GM12878 (cell line): Measurements from ENCODE around the gene WRAP73. TPM values are rescaled to one million over a fixed set of nuclear protein-coding genes. Genes with fewer than 3 reads are reported as not detected.

Source experiments
- ATAC-seq: fragments of 200-7000 bp; cut with Tn5 transposase; 3 replicates; pipeline ENCODE4 v1.9.1; 2020; ENCODE audit warnings: mild to moderate bottlenecking, moderate library complexity
- BruUV-seq: library from RNA; stranded (reverse); fragments of 400-500 nt; replicated peaks from 2 replicates; lab custom pipeline; 2021; lab: Mats Ljungman, UMichigan
- CTCF ChIA-PET: fragments of 300-600 bp; sonication (Branson Sonifier 250); formaldehyde crosslinking; extraction: SDS; loops from one replicate; lab custom pipeline; 2021; ENCODE audit warnings: inconsistent platforms; lab: Yijun Ruan, JAX
- POLR2A ChIA-PET: fragments of 350-600 bp; formaldehyde crosslinking; extraction: SDS; loops from one replicate; lab custom pipeline; 2021; ENCODE audit warnings: inconsistent platforms; lab: Charles Lee
- RAD21 ChIA-PET: fragments of 300-600 bp; sonication (Branson Sonifier 250); formaldehyde crosslinking; loops from one replicate; lab custom pipeline; 2023; ENCODE audit warnings: antibody characterized with exemption; ENCODE audit not compliant: unreplicated experiment; lab: Charles Lee
- SMC1A ChIA-PET: fragments of 300-600 bp; sonication (Branson Sonifier 250); formaldehyde crosslinking; loops from one replicate; lab custom pipeline; 2023; ENCODE audit not compliant: unreplicated experiment, uncharacterized antibody; lab: Charles Lee
- DNase-seq: peaks from one replicate; pipeline ENCODE4 v3.0.0-alpha.2; 2011; ENCODE audit warnings: low read depth, low spot score
- FAIRE-seq: peaks from 3 replicates; lab custom pipeline; 2011; peaks lifted over from hg19 to GRCh38; lab: Jason Lieb, UNC
- H2AFZ ChIP-seq: 2 replicates; pipeline ENCODE4 v1.6.0; 2011; ENCODE audit warnings: low read depth, low read length, control low read depth; ENCODE audit not compliant: control insufficient read depth
- H3K27ac ChIP-seq: 2 replicates; pipeline ENCODE4 v1.5.1; 2011; ENCODE audit warnings: control low read depth; ENCODE audit not compliant: control insufficient read depth, insufficient read depth
- H3K27me3 ChIP-seq, 2 experiments: replicated peaks in 1 of 2; 2 replicates each; pipeline versions ENCODE4 v1.6.0 to v1.6.1; 2011; ENCODE audit warnings: low read length in 1 of 2; ENCODE audit not compliant: control insufficient read depth in 2 of 2, insufficient read depth in 2 of 2
- H3K36me3 ChIP-seq, 2 experiments: 2 replicates each; pipeline ENCODE4 v1.5.1; 2011; ENCODE audit warnings: low read length in 1 of 2; ENCODE audit not compliant: control insufficient read depth in 2 of 2, insufficient read depth in 2 of 2
- H3K4me1 ChIP-seq: 2 replicates; pipeline ENCODE4 v1.6.1; 2011; ENCODE audit warnings: mild to moderate bottlenecking, low read length, moderate library complexity, mixed read lengths; ENCODE audit not compliant: control insufficient read depth, insufficient read depth
- H3K4me2 ChIP-seq: 2 replicates; pipeline ENCODE4 v1.6.0; 2011; ENCODE audit warnings: control low read depth; ENCODE audit not compliant: control insufficient read depth, insufficient read depth
- H3K4me3 ChIP-seq: fragments of 200-600 bp; sonication (generic); 2 replicates; pipeline ENCODE4 v1.5.1; 2016
- H3K79me2 ChIP-seq: 2 replicates; pipeline ENCODE4 v1.6.0; 2011; ENCODE audit warnings: low read length; ENCODE audit not compliant: control insufficient read depth, insufficient read depth
- H3K9ac ChIP-seq: 2 replicates; pipeline ENCODE4 v1.8.0; 2011; ENCODE audit warnings: low read length, control low read depth, mixed read lengths; ENCODE audit not compliant: control insufficient read depth, insufficient read depth
- H3K9me3 ChIP-seq: replicated peaks from 3 replicates; pipeline ENCODE4 v1.5.1; 2011; ENCODE audit warnings: mild to moderate bottlenecking, low read length; ENCODE audit not compliant: control insufficient read depth, insufficient read depth
- H4K20me1 ChIP-seq: 2 replicates; pipeline ENCODE4 v1.6.0; 2011; ENCODE audit not compliant: control insufficient read depth, insufficient read depth
- CREB1 ChIP-seq: IDR thresholded peaks from 2 replicates; pipeline ENCODE4 v1.6.1; 2012; ENCODE audit warnings: low read depth, mild to moderate bottlenecking, inconsistent platforms
- JUNB ChIP-seq: IDR thresholded peaks from 2 replicates; pipeline ENCODE4 v1.6.1; 2016; ENCODE audit warnings: antibody characterized with exemption, mild to moderate bottlenecking
- KAT2A ChIP-seq: conservative IDR thresholded peaks from 2 replicates; pipeline ENCODE4 v1.6.1; 2011; ENCODE audit warnings: low read depth, low read length; ENCODE audit not compliant: control insufficient read depth
- MTA3 ChIP-seq: IDR thresholded peaks from 2 replicates; pipeline ENCODE4 v1.6.1; 2012; ENCODE audit warnings: low read length, inconsistent platforms, borderline replicate concordance
- MXI1 ChIP-seq: fragments of 150-350 bp; IDR thresholded peaks from 2 replicates; pipeline ENCODE4 v1.6.1; 2011; ENCODE audit warnings: low read depth, mild to moderate bottlenecking, inconsistent platforms, low read length, improper control_type of control experiment
- NRF1 ChIP-seq: conservative IDR thresholded peaks from 2 replicates; pipeline ENCODE4 v1.6.1; 2011; ENCODE audit warnings: mild to moderate bottlenecking, low read depth, low read length, improper control_type of control experiment
- PKNOX1 ChIP-seq: fragments of 450-650 bp; IDR thresholded peaks from 2 replicates; pipeline ENCODE4 v1.6.1; 2016; ENCODE audit warnings: mild to moderate bottlenecking
- POU2F2 ChIP-seq: IDR thresholded peaks from 3 replicates; pipeline ENCODE4 v1.6.1; 2011; ENCODE audit warnings: low read depth, mild to moderate bottlenecking, low read length, borderline replicate concordance
- RAD21 ChIP-seq: IDR thresholded peaks from 2 replicates; pipeline ENCODE4 v1.6.1; 2011; ENCODE audit warnings: mild to moderate bottlenecking, low read depth, low read length, moderate library complexity; ENCODE audit not compliant: insufficient read depth
- SIN3A ChIP-seq: IDR thresholded peaks from 2 replicates; pipeline ENCODE4 v1.6.1; 2012; ENCODE audit warnings: low read depth, low read length, improper control_type of control experiment
- SIX5 ChIP-seq: IDR thresholded peaks from 2 replicates; pipeline ENCODE4 v1.6.1; 2011; ENCODE audit warnings: mild to moderate bottlenecking, low read depth, low read length, moderate library complexity; ENCODE audit not compliant: severe bottlenecking
- SMAD5 ChIP-seq: IDR thresholded peaks from 2 replicates; pipeline ENCODE4 v1.6.1; 2016; ENCODE audit warnings: antibody characterized with exemption, low read depth
- SPI1 ChIP-seq: IDR thresholded peaks from 2 replicates; pipeline ENCODE4 v1.6.1; 2011; ENCODE audit warnings: low read depth, mild to moderate bottlenecking, low read length, moderate library complexity, borderline replicate concordance; ENCODE audit not compliant: insufficient read depth
- SUZ12 ChIP-seq: fragments of 200-600 bp; sonication (generic); IDR thresholded peaks from one replicate; pipeline ENCODE4 v1.6.1; 2018; ENCODE audit warnings: antibody characterized with exemption, mild to moderate bottlenecking; ENCODE audit not compliant: unreplicated experiment
- WGBS: methylation state at CpG from one replicate; pipeline ENCODE4 v1.1.6; 2016; ENCODE audit warnings: low lambda C conversion rate; ENCODE audit not compliant: insufficient replicate concordance, insufficient coverage; ENCODE audit errors: missing lambda C conversion rate; 5-methylcytosine and 5-hydroxymethylcytosine counted together
- in situ Hi-C: fragments of 300-500 bp; cut with MboI; formaldehyde crosslinking; loops from 9 replicates; pipeline ENCODE4 v1.14.3; 2018; ENCODE audit warnings: mixed read lengths
- intact Hi-C: fragments of 100-400 bp; cut with micrococcal nuclease; formaldehyde crosslinking; loops from one replicate; pipeline ENCODE4 v1.14.2; 2022; ENCODE audit not compliant: unreplicated experiment
- polyA plus RNA-seq, 11 experiments: library from polyadenylated mRNA; depleted of rRNA in 4 of 11; unstranded in 6 of 11; stranded (reverse) in 5 of 11; fragments of >200 nt; fragmentation: Nextera tagmentation in 4 of 11; fragmentation: Illumina TruSeq in 1 of 11; extraction: Ambion mirVana in 4 of 11; extraction: Trizol in 1 of 11; gene quantifications; 1 replicate in 1 of 11; 2 replicates in 10 of 11; pipeline versions ENCODE4 v1.2.1 to v1.2.3, GENCODE V29; 2011 to 2016; ENCODE audit warnings: inconsistent platforms in 2 of 11, missing spikeins in 2 of 11, low read depth in 1 of 11
- total RNA-seq, 4 experiments: library from RNA; depleted of rRNA in 3 of 4; stranded (reverse); fragments of >200 nt in 3 of 4; fragmentation: Illumina TruSeq in 1 of 4; extraction: Trizol in 1 of 4; gene quantifications; 2 replicates each; pipeline versions ENCODE4 v1.2.1 to v1.2.3, GENCODE V29; 2013 to 2021
- TF ChIP-seq, protein P1 (sequence below): fragments of 450-650 bp; formaldehyde crosslinking; IDR thresholded peaks from 2 replicates; pipeline ENCODE4 v1.4.0; 2020; ENCODE audit warnings: mild to moderate bottlenecking, moderate library complexity
- TF ChIP-seq, protein P2 (sequence below): IDR thresholded peaks from 2 replicates; pipeline ENCODE4 v1.6.1; 2012; ENCODE audit warnings: low read depth, low read length, improper control_type of control experiment

WRAP73 gene
- total and polyA plus RNA-seq, 10 of the 15 experiments (the other 5 are each of a cell fraction or from before 2014, with no cell fraction given): 3.2 to 65.8 (median 48.0) TPM

GRCh38 chr1:3668148-3668547 lies 18.2 kb upstream of the WRAP73 start:
- ChIA-PET RAD21 (interaction anchor here (4.6 to 5.7 kb wide), 2 partner anchors 9 to 13 kb away, joined by 80 to 117 read pairs; no protein-coding TSS in a partner anchor), SMC1A (interaction anchor here (5.8 to 6.0 kb wide), 2 partner anchors 9 to 14 kb away, joined by 54 to 117 read pairs; partner anchors contain the start of gene TP73), POLR2A (interaction anchor here (1.1 to 5.9 kb wide), 3 partner anchors 10 to 15 kb away, joined by 3 to 184 read pairs (median 3); partner anchors contain the start of genes TP73 and WRAP73), CTCF (interaction anchor here (4.1 kb wide), 1 partner anchor 9 kb away, joined by 36 read pairs; no protein-coding TSS in a partner anchor)
- Histone ChIP-seq H3K27ac (peak overlapping the region; percentile 98), H2AFZ (no peak overlapping the region), H3K36me3 (peaks cover 0 to 12% of the 10 kb centered on the region in 2 experiments; a peak in 2 of 4 replicates), H3K9ac (0 out of 2 replicates have a peak overlapping the region, but pooled peaks have one; percentile 82), H3K27me3 (no peaks in the 10 kb centered on the region), H3K79me2 (peaks cover 80% of the 10 kb centered on the region), H3K4me3 (no peak overlapping the region), H4K20me1 (no peaks in the 10 kb centered on the region), H3K9me3 (no peaks in the 10 kb centered on the region), H3K4me1 (peaks cover 71% of the 10 kb centered on the region), H3K4me2 (peak overlapping the region; percentile 99)
- in situ Hi-C loops (no loop called here), intact Hi-C loops (loop anchor here (5.0 kb wide), 1 partner anchor 54 kb away; no protein-coding TSS in a partner anchor)
- WGBS: 91% methylated on average over 8 of the region's 8 CpGs
- BruUV-seq: no TSS peak
- FAIRE-seq (no peak), DNase-seq (no peak), ATAC-seq (no peak)
- TF ChIP-seq KAT2A (no peak), PKNOX1 (no peak), MXI1 (no peak), RAD21 (no peak), JUNB (no peak), SIX5 (no peak), SPI1 (no peak), POU2F2 (no peak), SMAD5 (no peak), SIN3A (no peak), CREB1 (no peak), NRF1 (no peak), SUZ12 (no peak), MTA3 (no peak)
- TF ChIP-seq, protein P1, sequence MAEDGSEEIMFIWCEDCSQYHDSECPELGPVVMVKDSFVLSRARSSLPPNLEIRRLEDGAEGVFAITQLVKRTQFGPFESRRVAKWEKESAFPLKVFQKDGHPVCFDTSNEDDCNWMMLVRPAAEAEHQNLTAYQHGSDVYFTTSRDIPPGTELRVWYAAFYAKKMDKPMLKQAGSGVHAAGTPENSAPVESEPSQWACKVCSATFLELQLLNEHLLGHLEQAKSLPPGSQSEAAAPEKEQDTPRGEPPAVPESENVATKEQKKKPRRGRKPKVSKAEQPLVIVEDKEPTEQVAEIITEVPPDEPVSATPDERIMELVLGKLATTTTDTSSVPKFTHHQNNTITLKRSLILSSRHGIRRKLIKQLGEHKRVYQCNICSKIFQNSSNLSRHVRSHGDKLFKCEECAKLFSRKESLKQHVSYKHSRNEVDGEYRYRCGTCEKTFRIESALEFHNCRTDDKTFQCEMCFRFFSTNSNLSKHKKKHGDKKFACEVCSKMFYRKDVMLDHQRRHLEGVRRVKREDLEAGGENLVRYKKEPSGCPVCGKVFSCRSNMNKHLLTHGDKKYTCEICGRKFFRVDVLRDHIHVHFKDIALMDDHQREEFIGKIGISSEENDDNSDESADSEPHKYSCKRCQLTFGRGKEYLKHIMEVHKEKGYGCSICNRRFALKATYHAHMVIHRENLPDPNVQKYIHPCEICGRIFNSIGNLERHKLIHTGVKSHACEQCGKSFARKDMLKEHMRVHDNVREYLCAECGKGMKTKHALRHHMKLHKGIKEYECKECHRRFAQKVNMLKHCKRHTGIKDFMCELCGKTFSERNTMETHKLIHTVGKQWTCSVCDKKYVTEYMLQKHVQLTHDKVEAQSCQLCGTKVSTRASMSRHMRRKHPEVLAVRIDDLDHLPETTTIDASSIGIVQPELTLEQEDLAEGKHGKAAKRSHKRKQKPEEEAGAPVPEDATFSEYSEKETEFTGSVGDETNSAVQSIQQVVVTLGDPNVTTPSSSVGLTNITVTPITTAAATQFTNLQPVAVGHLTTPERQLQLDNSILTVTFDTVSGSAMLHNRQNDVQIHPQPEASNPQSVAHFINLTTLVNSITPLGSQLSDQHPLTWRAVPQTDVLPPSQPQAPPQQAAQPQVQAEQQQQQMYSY: no peak
- TF ChIP-seq, protein P2, sequence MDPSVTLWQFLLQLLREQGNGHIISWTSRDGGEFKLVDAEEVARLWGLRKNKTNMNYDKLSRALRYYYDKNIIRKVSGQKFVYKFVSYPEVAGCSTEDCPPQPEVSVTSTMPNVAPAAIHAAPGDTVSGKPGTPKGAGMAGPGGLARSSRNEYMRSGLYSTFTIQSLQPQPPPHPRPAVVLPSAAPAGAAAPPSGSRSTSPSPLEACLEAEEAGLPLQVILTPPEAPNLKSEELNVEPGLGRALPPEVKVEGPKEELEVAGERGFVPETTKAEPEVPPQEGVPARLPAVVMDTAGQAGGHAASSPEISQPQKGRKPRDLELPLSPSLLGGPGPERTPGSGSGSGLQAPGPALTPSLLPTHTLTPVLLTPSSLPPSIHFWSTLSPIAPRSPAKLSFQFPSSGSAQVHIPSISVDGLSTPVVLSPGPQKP: no peak
